Prostate gland (tissue), 2 donors: ENCODE data around the gene TRIM37. TPM values are rescaled to one million over a fixed set of nuclear protein-coding genes. Genes with fewer than 3 reads are reported as not detected.

Source experiments
- DNase-seq: peaks from one replicate; pipeline ENCODE4 v3.0.0-alpha.2; 2019; ENCODE audit warnings: low spot score
- H3K27ac ChIP-seq, 2 donors: fragments of 200-600 bp; sonication (generic); 2 replicates each; pipeline ENCODE4 v1.5.1; 2017 to 2019
- H3K27me3 ChIP-seq: fragments of 200-600 bp; sonication (generic); replicated peaks from 2 replicates; pipeline ENCODE4 v1.5.1; 2019; ENCODE audit not compliant: insufficient read depth
- H3K36me3 ChIP-seq, 2 donors: fragments of 200-600 bp; sonication (generic); 1 replicate in 1 of 2; 2 replicates in 1 of 2; pipeline versions ENCODE4 v1.5.1 to v1.8.1; 2017 to 2019
- H3K4me1 ChIP-seq: fragments of 200-600 bp; sonication (generic); replicated peaks from 2 replicates; pipeline ENCODE4 v1.5.1; 2019
- H3K4me3 ChIP-seq, 2 donors: fragments of 200-600 bp; sonication (generic); 2 replicates each; pipeline ENCODE4 v1.5.1; 2017 to 2019
- H3K9me3 ChIP-seq: fragments of 200-600 bp; sonication (generic); 2 replicates; pipeline ENCODE4 v1.5.1; 2017
- CTCF ChIP-seq, 4 experiments: fragments of 200-600 bp in 2 of 4; fragments of 450-650 bp in 2 of 4; sonication (generic) in 2 of 4; IDR thresholded peaks; 1 replicate in 3 of 4; 2 replicates in 1 of 4; pipeline ENCODE4 v1.5.1; 2016 to 2019; ENCODE audit warnings: antibody characterized with exemption in 4 of 4, mild to moderate bottlenecking in 2 of 4, moderate library complexity in 2 of 4
- POLR2A ChIP-seq: fragments of 450-650 bp; IDR thresholded peaks from one replicate; pipeline ENCODE4 v1.6.1; 2016; ENCODE audit warnings: antibody characterized with exemption, mild to moderate bottlenecking
- POLR2AphosphoS5 ChIP-seq: sonication (generic); formaldehyde crosslinking; IDR thresholded peaks from one replicate; pipeline ENCODE4 v1.6.1; 2017; ENCODE audit warnings: antibody characterized with exemption
- WGBS: methylation state at CpG from one replicate; pipeline ENCODE4 v1.1.5; 2018; 5-methylcytosine and 5-hydroxymethylcytosine counted together
- intact Hi-C: fragments of 100-400 bp; cut with DNase I; formaldehyde crosslinking; loops from one replicate; pipeline ENCODE4 v1.14.2; 2022
- total RNA-seq, 2 donors: library from RNA; depleted of rRNA; stranded (reverse); fragments of >200 nt; gene quantifications; one replicate each; pipeline ENCODE4 v1.1.0, GENCODE V29; 2016

The TRIM37 gene
- total RNA-seq, 2 donors from 2014 or later: 22.6 to 55.5 TPM

- 71% methylated on average over 4 of the region's 4 CpGs for WGBS
- no peak for TF ChIP-seq CTCF (IDR thresholded peaks at IDR 0.05)
- TF ChIP-seq POLR2AphosphoS5: no peak
- TF ChIP-seq POLR2A: no peak
- Histone ChIP-seq H3K36me3 (no peaks in the 10 kb centered on the region), H3K27ac (no peak overlapping the region), H3K4me1 (no peaks in the 10 kb centered on the region), H3K27me3 (no peaks in the 10 kb centered on the region), H3K4me3 (no peak overlapping the region), H3K9me3 (no peaks in the 10 kb centered on the region)
- intact Hi-C loops: no loop called here
- no peak for DNase-seq
Observed at GRCh38 chr17:59027750-59028149, 78.9 kb downstream of the TRIM37 start.

GRCh38 chr17:59026176-59026939, 80.3 kb downstream of the TRIM37 start:
- no peak for DNase-seq
- TF ChIP-seq POLR2AphosphoS5 (no peak), POLR2A (no peak), CTCF (IDR thresholded peaks at IDR 0.05) (no peak)
- 73% methylated on average over 1 of the region's 1 CpG for WGBS
- H3K4me3 ChIP-seq: no peak overlapping the region
- H3K27me3 ChIP-seq: no peaks in the 10 kb centered on the region
- H3K36me3 ChIP-seq: no peaks in the 10 kb centered on the region
- intact Hi-C loops: no loop called here
- H3K9me3 ChIP-seq: no peaks in the 10 kb centered on the region
- no peaks in the 10 kb centered on the region for H3K4me1 ChIP-seq
- H3K27ac ChIP-seq: no peak overlapping the region

- intact Hi-C loops: no loop called here
- H3K27me3 ChIP-seq: no peaks in the 10 kb centered on the region
Observed at GRCh38 chr17:59024916-59025315, 81.8 kb downstream of the TRIM37 start.

GRCh38 chr17:59018019-59018418, 88.7 kb downstream of the TRIM37 start:
- H3K27ac ChIP-seq: no peak overlapping the region
- no peak overlapping the region for H3K4me3 ChIP-seq
- H3K36me3 ChIP-seq: no peaks in the 10 kb centered on the region
- no peaks in the 10 kb centered on the region for H3K9me3 ChIP-seq
- WGBS: 71% methylated on average over 1 of the region's 1 CpG
- no peaks in the 10 kb centered on the region for H3K4me1 ChIP-seq
- no peaks in the 10 kb centered on the region for H3K27me3 ChIP-seq
- no peak for DNase-seq
- TF ChIP-seq POLR2A (no peak), CTCF (IDR thresholded peaks at IDR 0.05) (no peak), POLR2AphosphoS5 (no peak)
- intact Hi-C loops: no loop called here

More at GRCh38 chr17:59024916-59025315, 81.8 kb downstream of the TRIM37 start:
- no peak overlapping the region for H3K27ac ChIP-seq
- no peaks in the 10 kb centered on the region for H3K9me3 ChIP-seq
- H3K36me3 ChIP-seq: no peaks in the 10 kb centered on the region
- TF ChIP-seq POLR2A (no peak), POLR2AphosphoS5 (no peak), CTCF (IDR thresholded peaks at IDR 0.05) (no peak)
- no peak overlapping the region for H3K4me3 ChIP-seq
- DNase-seq: no peak
- 94% methylated on average over 2 of the region's 2 CpGs for WGBS
- no peaks in the 10 kb centered on the region for H3K4me1 ChIP-seq

- TF ChIP-seq POLR2A (no peak), CTCF (IDR thresholded peaks at IDR 0.05) (no peak), POLR2AphosphoS5 (no peak)
- Histone ChIP-seq H3K27me3 (no peaks in the 10 kb centered on the region), H3K27ac (no peak overlapping the region), H3K4me1 (no peaks in the 10 kb centered on the region), H3K9me3 (no peaks in the 10 kb centered on the region), H3K4me3 (no peak overlapping the region), H3K36me3 (no peaks in the 10 kb centered on the region)
- DNase-seq: no peak
- 88% methylated on average over 2 of the region's 2 CpGs for WGBS
- intact Hi-C loops: no loop called here
Observed at GRCh38 chr17:59011975-59012374, 94.7 kb downstream of the TRIM37 start.
